ENCODE measurements around the gene SGSH.

The SGSH gene

DNA sequence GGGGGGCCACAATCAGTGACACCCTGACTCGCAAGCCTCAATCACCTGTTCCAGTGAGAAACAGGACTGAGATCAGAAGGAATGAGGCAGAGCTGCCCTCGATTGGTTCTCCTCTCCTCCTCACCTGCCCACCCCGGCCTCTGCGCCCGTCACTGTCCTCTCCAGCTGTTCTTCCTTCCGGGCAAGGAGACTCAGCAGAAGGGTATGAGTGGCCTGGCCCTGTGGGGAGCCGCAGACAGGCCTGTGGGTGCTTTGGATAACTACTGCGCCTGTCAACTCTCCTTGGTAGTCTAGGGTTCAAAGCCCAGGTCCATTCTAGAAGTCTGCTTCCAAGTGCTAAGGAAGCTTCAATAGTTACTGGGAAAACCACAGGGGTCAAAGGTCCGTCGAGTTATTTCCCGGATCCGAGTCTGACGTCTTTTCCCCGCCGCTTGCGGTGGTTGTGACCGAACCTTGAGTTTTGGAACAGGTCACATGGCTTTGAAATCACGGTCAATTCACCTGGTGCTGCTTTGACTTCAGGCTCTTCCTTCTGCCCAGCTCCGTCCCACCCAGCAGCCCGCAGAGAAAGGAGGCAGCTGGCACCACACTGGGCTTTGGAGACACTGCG lies 42.0 kb downstream of the SGSH start:
- no peaks in the 10 kb centered on the region for H3K9me2 ChIP-seq (replicated peaks; ENCODE audit: low read depth, low read length)
- H3K9ac ChIP-seq (ENCODE audit: low read depth, low read length, poor library complexity, severe bottlenecking) = no peak overlapping the region
- H3K4me1 ChIP-seq (ENCODE audit: insufficient read depth, low read length, poor library complexity, severe bottlenecking) = no peaks in the 10 kb centered on the region
- H3K4me3 ChIP-seq (ENCODE audit: low read length, poor library complexity, severe bottlenecking) = no peak overlapping the region
- no peak overlapping the region for H3K4me2 ChIP-seq (ENCODE audit: low read depth, low read length, poor library complexity, severe bottlenecking)
- no peaks in the 10 kb centered on the region for H4K20me1 ChIP-seq (ENCODE audit: insufficient read depth, low read length, poor library complexity, severe bottlenecking)
- TF ChIP-seq, protein P1, sequence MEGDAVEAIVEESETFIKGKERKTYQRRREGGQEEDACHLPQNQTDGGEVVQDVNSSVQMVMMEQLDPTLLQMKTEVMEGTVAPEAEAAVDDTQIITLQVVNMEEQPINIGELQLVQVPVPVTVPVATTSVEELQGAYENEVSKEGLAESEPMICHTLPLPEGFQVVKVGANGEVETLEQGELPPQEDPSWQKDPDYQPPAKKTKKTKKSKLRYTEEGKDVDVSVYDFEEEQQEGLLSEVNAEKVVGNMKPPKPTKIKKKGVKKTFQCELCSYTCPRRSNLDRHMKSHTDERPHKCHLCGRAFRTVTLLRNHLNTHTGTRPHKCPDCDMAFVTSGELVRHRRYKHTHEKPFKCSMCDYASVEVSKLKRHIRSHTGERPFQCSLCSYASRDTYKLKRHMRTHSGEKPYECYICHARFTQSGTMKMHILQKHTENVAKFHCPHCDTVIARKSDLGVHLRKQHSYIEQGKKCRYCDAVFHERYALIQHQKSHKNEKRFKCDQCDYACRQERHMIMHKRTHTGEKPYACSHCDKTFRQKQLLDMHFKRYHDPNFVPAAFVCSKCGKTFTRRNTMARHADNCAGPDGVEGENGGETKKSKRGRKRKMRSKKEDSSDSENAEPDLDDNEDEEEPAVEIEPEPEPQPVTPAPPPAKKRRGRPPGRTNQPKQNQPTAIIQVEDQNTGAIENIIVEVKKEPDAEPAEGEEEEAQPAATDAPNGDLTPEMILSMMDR (conservative IDR thresholded peaks at IDR 0.05; ENCODE audit: low read length) = no peak
- TF ChIP-seq EZH2phosphoT487 (IDR thresholded peaks at IDR 0.05; ENCODE audit: borderline replicate concordance) = no peak
- H2AFZ ChIP-seq (ENCODE audit: low read length) = no peak overlapping the region
- no peaks in the 10 kb centered on the region for H3K79me2 ChIP-seq (ENCODE audit: insufficient read depth, low read length)
- H3K36me3 ChIP-seq (ENCODE audit: insufficient read depth, low read length) = no peaks in the 10 kb centered on the region
- H3K27me3 ChIP-seq (ENCODE audit: insufficient read depth, low read length, poor library complexity, severe bottlenecking) = no peaks in the 10 kb centered on the region
- no peaks in the 10 kb centered on the region for H3K9me3 ChIP-seq (ENCODE audit: insufficient read depth, low read depth, low read length)
- H3F3A ChIP-seq (ENCODE audit: low read depth) = no peaks in the 10 kb centered on the region

- TF ChIP-seq EZH2phosphoT487 (IDR thresholded peaks at IDR 0.05; ENCODE audit: borderline replicate concordance) = no peak
- TF ChIP-seq, protein P1 (conservative IDR thresholded peaks at IDR 0.05; ENCODE audit: low read length) = no peak
- Histone ChIP-seq H3K4me2 (ENCODE audit: low read depth, low read length, poor library complexity, severe bottlenecking) (no peak overlapping the region), H2AFZ (ENCODE audit: low read length) (no peak overlapping the region), H3K4me1 (ENCODE audit: insufficient read depth, low read length, poor library complexity, severe bottlenecking) (no peaks in the 10 kb centered on the region), H3F3A (ENCODE audit: low read depth) (no peaks in the 10 kb centered on the region), H4K20me1 (ENCODE audit: insufficient read depth, low read length, poor library complexity, severe bottlenecking) (no peaks in the 10 kb centered on the region), H3K9ac (ENCODE audit: low read depth, low read length, poor library complexity, severe bottlenecking) (no peak overlapping the region), H3K79me2 (ENCODE audit: insufficient read depth, low read length) (no peaks in the 10 kb centered on the region), H3K4me3 (ENCODE audit: low read length, poor library complexity, severe bottlenecking) (no peak overlapping the region), H3K27me3 (ENCODE audit: insufficient read depth, low read length, poor library complexity, severe bottlenecking) (no peaks in the 10 kb centered on the region), H3K36me3 (ENCODE audit: insufficient read depth, low read length) (no peaks in the 10 kb centered on the region), H3K9me3 (ENCODE audit: insufficient read depth, low read depth, low read length) (no peaks in the 10 kb centered on the region), H3K9me2 (replicated peaks; ENCODE audit: low read depth, low read length) (no peaks in the 10 kb centered on the region)
Observed at GRCh38 chr17:80176757-80177156, 43.4 kb downstream of the SGSH start.

- Histone ChIP-seq H2AFZ (ENCODE audit: low read length) (no peak overlapping the region), H3K4me3 (ENCODE audit: low read length, poor library complexity, severe bottlenecking) (no peak overlapping the region), H3K9me2 (replicated peaks; ENCODE audit: low read depth, low read length) (no peaks in the 10 kb centered on the region), H3K36me3 (ENCODE audit: insufficient read depth, low read length) (no peaks in the 10 kb centered on the region), H3K9ac (ENCODE audit: low read depth, low read length, poor library complexity, severe bottlenecking) (no peak overlapping the region), H3K9me3 (ENCODE audit: insufficient read depth, low read depth, low read length) (no peaks in the 10 kb centered on the region), H3K27me3 (ENCODE audit: insufficient read depth, low read length, poor library complexity, severe bottlenecking) (no peaks in the 10 kb centered on the region), H3K4me1 (ENCODE audit: insufficient read depth, low read length, poor library complexity, severe bottlenecking) (no peaks in the 10 kb centered on the region), H3K4me2 (ENCODE audit: low read depth, low read length, poor library complexity, severe bottlenecking) (no peak overlapping the region), H4K20me1 (ENCODE audit: insufficient read depth, low read length, poor library complexity, severe bottlenecking) (no peaks in the 10 kb centered on the region), H3K79me2 (ENCODE audit: insufficient read depth, low read length) (no peaks in the 10 kb centered on the region), H3F3A (ENCODE audit: low read depth) (no peaks in the 10 kb centered on the region)
- TF ChIP-seq EZH2phosphoT487 (IDR thresholded peaks at IDR 0.05; ENCODE audit: borderline replicate concordance) = no peak
- TF ChIP-seq, protein P1 (conservative IDR thresholded peaks at IDR 0.05; ENCODE audit: low read length) = no peak
Observed at GRCh38 chr17:80173916-80174315, 46.2 kb downstream of the SGSH start.
